ENCODE data around the gene FOXL1. TPM values are rescaled to one million over a fixed set of nuclear protein-coding genes. Genes with fewer than 3 reads are reported as not detected.
A peak's percentile ranks its signal among the peaks of the same experiment; 100 is the strongest.

FOXL1 gene
- total and polyA plus RNA-seq, 12 donors = 0.18 to 2.1 (median 0.69) TPM

- peaks cover 3% of the 10 kb centered on the region for H3K27me3 ChIP-seq
- no peaks in the 10 kb centered on the region for H3K9me3 ChIP-seq (replicated peaks in 1 of 3)
- TF ChIP-seq POLR2A (IDR thresholded peaks at IDR 0.05) = peak; percentile 63 to 72
- no peak for TF ChIP-seq CTCF (IDR thresholded peaks at IDR 0.05)
- H3K27ac ChIP-seq = peak within 1 kb of the TSS in 4 of 5 donors; percentile 64 to 90 (median 85)
- WGBS, 4 donors = 0 to 4% (median 2%) methylated on average over 21 to 70 of the region's 70 CpGs
- peak; percentile 91 to 96 (median 94) for DNase-seq
- H3K4me3 ChIP-seq = peak within 1 kb of the TSS; percentile 68 to 94 (median 90)
- intact Hi-C loops (cut with DNase I) = no loop called here
- H3K36me3 ChIP-seq (replicated peaks in 1 of 2) = no peaks in the 10 kb centered on the region
- H3K4me1 ChIP-seq (replicated peaks in 1 of 2) = peaks cover 7 to 11% of the 10 kb centered on the region in 2 donors
These were observed 23.2 kb upstream of the FOXL1 start, which contains the start of gene MTHFSD for GRCh38 chr16:86554917-86555703. MTHFSD (minus strand) TSS chr16:86555235; CDS start chr16:86555184, 51 bp downstream.

GRCh38 chr16:86555704-86556075, 22.7 kb upstream of the FOXL1 start:
- Histone ChIP-seq H3K27me3 (peaks cover 3% of the 10 kb centered on the region), H3K4me3 (peak overlapping the region in 2 of 4 donors; percentile 93 to 94), H3K9me3 (replicated peaks in 1 of 3) (no peaks in the 10 kb centered on the region), H3K36me3 (replicated peaks in 1 of 2) (no peaks in the 10 kb centered on the region), H3K27ac (peak overlapping the region in 2 of 5 donors; percentile 85 to 90), H3K4me1 (replicated peaks in 1 of 2) (peaks cover 7 to 11% of the 10 kb centered on the region in 2 donors)
- intact Hi-C loops (cut with DNase I) = no loop called here
- peak in 1 of 7 donors; percentile 65 for DNase-seq
- no peak for TF ChIP-seq POLR2A (IDR thresholded peaks at IDR 0.05)
- no peak for TF ChIP-seq CTCF (IDR thresholded peaks at IDR 0.05)
- 27 to 37% (median 32%) methylated on average over 10 to 17 of the region's 17 CpGs for whole genome bisulfite sequencing, 4 donors

DNA sequence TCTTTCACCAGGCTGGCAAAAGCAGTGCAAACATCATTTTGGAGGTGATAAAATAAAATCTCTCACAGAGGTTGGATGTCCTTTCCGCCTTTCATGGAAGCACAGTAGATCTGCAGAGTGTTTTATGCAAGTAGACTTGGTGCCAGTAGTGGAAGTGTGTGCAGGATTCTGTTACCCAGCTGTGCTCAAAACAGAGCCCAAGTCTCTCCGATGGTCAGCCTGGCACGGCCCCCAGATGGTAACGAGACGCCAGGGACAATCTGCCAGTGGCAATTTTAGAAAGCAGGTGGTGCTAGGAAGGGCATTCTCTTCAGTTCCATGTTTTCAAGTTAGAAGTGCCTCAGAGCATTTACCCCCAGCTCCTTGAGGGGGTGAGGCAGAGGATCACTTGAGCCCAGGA, 21.8 kb upstream of the FOXL1 start:
- DNase-seq = no peak
- Histone ChIP-seq H3K27me3 (peaks cover 3% of the 10 kb centered on the region), H3K27ac (no peak overlapping the region), H3K36me3 (replicated peaks in 1 of 2) (no peaks in the 10 kb centered on the region), H3K4me1 (replicated peaks in 1 of 2) (peaks cover 7 to 11% of the 10 kb centered on the region in 2 donors), H3K4me3 (no peak overlapping the region), H3K9me3 (replicated peaks in 1 of 3) (no peaks in the 10 kb centered on the region)
- WGBS, 4 donors = 61 to 90% (median 66%) methylated on average over 5 of the region's 5 CpGs
- intact Hi-C loops (cut with DNase I) = no loop called here
- TF ChIP-seq CTCF (IDR thresholded peaks at IDR 0.05) (no peak), POLR2A (IDR thresholded peaks at IDR 0.05) (no peak)

- Histone ChIP-seq H3K9me3 (replicated peaks in 1 of 3) (no peaks in the 10 kb centered on the region), H3K27me3 (peaks cover 3% of the 10 kb centered on the region), H3K4me3 (no peak overlapping the region), H3K4me1 (replicated peaks in 1 of 2) (peaks cover 7 to 11% of the 10 kb centered on the region in 2 donors), H3K36me3 (replicated peaks in 1 of 2) (no peaks in the 10 kb centered on the region), H3K27ac (no peak overlapping the region)
- 65 to 80% (median 66%) methylated on average over 4 of the region's 4 CpGs for WGBS, 4 donors
- intact Hi-C loops (cut with DNase I) = no loop called here
- DNase-seq = no peak
- no peak for TF ChIP-seq CTCF (IDR thresholded peaks at IDR 0.05)
- TF ChIP-seq POLR2A (IDR thresholded peaks at IDR 0.05) = no peak
These were observed 20.8 kb upstream of the FOXL1 start for GRCh38 chr16:86557587-86557986.
